Measurements from ENCODE around the gene ABCA3. TPM values are rescaled to one million over a fixed set of nuclear protein-coding genes. Genes with fewer than 3 reads are reported as not detected.

Gene ABCA3
- total RNA-seq, 4 donors from 2014 or later, result 7.5 to 27.5 (median 12.3) TPM

DNA sequence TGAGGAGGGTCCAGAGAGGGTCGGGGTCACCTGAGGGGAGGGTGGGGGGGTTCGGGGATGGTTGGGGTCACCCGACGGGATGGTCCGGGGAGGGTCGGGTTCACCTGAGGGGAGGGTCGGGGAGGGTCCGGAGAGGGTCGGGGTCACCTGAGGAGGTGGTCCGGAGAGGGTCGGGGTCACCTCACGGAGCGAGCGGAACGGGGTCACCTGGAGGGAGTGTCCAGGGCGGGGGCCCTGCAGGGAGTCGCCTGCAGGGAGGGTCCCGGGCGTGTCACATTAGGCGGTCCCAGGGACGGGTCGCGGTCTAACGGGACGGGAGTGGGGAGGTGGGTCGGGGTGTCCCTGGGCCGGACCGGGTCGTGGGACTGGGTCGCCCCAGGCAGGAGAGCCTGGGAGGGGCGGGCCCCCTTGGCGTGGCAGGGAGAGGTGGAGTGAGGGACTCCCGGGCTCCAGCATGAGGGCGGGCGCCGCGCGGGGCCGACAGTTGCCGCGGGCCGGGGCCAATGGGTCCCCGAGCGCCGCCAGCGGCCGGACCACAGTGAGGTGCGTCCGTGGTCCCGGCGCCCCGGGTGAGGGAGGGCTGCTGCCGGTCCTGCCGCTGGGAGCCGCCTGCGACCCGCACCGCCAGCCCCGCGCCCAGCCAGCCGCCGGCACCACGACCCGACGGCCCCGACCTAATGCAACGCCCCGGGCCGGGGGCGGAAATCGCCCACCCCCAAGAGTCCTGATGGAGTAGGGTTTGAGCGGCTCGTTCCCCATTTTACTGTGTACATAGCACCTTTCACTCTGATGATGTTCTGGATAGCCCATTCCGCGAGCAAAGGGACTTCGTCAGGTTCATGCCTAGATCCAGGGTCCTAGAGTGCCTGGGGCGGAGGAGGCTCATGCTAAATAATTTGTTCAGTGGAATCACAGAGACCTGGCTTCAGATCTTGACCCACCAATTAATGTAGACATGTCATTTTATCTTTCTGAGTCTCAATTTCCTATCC is 1.2 kb upstream of the ABCA3 start:
- Histone ChIP-seq H3K4me3 (peak overlapping the region in 1 of 2 donors; percentile 87), H3K36me3 (no peaks in the 10 kb centered on the region), H3K27ac (peak overlapping the region in 3 of 4 donors; percentile 73 to 75 (median 73)), H3K27me3 (no peaks in the 10 kb centered on the region), H3K4me1 (peaks cover 0 to 35% (median 3%) of the 10 kb centered on the region in 3 donors), H3K9me3 (no peaks in the 10 kb centered on the region)
- TF ChIP-seq POLR2A (IDR thresholded peaks at IDR 0.05), result no peak
- TF ChIP-seq, protein P1, sequence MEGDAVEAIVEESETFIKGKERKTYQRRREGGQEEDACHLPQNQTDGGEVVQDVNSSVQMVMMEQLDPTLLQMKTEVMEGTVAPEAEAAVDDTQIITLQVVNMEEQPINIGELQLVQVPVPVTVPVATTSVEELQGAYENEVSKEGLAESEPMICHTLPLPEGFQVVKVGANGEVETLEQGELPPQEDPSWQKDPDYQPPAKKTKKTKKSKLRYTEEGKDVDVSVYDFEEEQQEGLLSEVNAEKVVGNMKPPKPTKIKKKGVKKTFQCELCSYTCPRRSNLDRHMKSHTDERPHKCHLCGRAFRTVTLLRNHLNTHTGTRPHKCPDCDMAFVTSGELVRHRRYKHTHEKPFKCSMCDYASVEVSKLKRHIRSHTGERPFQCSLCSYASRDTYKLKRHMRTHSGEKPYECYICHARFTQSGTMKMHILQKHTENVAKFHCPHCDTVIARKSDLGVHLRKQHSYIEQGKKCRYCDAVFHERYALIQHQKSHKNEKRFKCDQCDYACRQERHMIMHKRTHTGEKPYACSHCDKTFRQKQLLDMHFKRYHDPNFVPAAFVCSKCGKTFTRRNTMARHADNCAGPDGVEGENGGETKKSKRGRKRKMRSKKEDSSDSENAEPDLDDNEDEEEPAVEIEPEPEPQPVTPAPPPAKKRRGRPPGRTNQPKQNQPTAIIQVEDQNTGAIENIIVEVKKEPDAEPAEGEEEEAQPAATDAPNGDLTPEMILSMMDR (IDR thresholded peaks at IDR 0.05), result peak in 1 of 4 experiments; percentile 10
- 28 to 63% methylated on average over 1 to 7 of the region's 77 CpGs for WGBS, 2 donors (ENCODE audit: low coverage in 1 of 2)
- ATAC-seq, result no peak

DNA sequence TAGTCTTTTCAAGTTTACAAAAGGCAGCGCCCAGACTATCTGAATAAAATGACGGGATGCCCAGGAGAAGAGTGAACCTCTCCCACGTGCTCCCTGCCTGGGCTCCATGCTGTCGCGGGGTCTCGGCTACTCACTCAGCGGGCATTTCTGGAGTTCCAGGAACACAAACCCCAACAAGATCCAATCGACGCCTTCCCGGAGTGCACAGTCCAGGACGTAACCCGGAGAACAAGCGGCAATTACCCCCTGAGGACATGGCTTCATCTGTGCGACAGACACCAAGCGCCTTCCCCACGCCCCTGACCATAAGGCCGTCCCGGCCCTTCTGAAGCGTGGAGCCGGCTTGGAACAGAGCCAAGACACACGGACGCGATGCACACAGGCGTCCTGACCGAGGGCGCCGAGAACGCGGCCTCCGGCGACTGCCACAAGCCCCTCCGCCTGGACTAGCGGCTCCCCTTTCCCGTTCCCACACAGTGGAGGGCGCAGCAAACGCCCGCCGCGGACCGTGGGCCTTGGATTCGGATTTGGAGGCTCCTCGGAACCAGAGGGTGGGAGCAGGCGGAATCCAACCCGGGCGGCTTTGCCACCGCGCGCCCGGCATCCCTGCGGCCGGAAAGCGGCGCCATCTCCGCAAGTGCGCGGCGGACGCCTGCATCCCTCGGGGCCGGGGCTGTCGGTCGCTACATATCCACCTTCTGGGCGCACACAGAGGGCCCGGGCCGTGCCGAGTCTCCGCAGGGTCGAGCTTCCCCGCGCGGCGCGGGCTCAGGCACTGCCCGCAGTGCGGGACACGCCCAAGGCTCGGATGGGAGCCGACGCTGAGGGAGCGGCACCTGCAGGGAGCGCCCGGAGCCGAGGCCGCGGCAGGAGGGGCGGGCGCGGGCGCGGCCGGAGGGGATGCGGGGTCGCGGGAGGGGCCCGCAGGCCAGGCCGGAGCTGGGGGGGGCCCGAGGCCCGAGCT is 725 bp downstream of the ABCA3 start:
- peaks cover 0 to 35% (median 3%) of the 10 kb centered on the region in 3 donors for H3K4me1 ChIP-seq
- peak overlapping the region; percentile 50 to 87 for H3K4me3 ChIP-seq
- TF ChIP-seq EP300 (IDR thresholded peaks at IDR 0.05) (no peak), POLR2AphosphoS5 (IDR thresholded peaks at IDR 0.05) (no peak), POLR2A (IDR thresholded peaks at IDR 0.05) (no peak)
- TF ChIP-seq, protein P1 (IDR thresholded peaks at IDR 0.05), result peak in 1 of 4 experiments; percentile 22
- WGBS, 2 donors (ENCODE audit: low coverage in 1 of 2), result 32 to 41% methylated on average over 5 to 6 of the region's 98 CpGs
- no peaks in the 10 kb centered on the region for H3K27me3 ChIP-seq
- peak overlapping the region in 3 of 4 donors; percentile 44 to 75 (median 73) for H3K27ac ChIP-seq
- H3K9me3 ChIP-seq, result no peaks in the 10 kb centered on the region
- no peaks in the 10 kb centered on the region for H3K36me3 ChIP-seq
- ATAC-seq, result peak; percentile 50

GRCh38 chr16:2337431-2338296 is 2.9 kb downstream of the ABCA3 start:
- Histone ChIP-seq H3K4me3 (no peak overlapping the region), H3K27me3 (no peaks in the 10 kb centered on the region), H3K27ac (no peak overlapping the region), H3K36me3 (no peaks in the 10 kb centered on the region), H3K9me3 (no peaks in the 10 kb centered on the region), H3K4me1 (peaks cover 0 to 35% (median 3%) of the 10 kb centered on the region in 3 donors)
- TF ChIP-seq POLR2AphosphoS5 (IDR thresholded peaks at IDR 0.05) (no peak), EP300 (IDR thresholded peaks at IDR 0.05) (no peak), POLR2A (IDR thresholded peaks at IDR 0.05) (no peak)
- TF ChIP-seq, protein P1 (IDR thresholded peaks at IDR 0.05), result no peak
- no peak for ATAC-seq
- WGBS, 2 donors (ENCODE audit: low coverage in 1 of 2), result 86 to 90% methylated on average over 4 to 7 of the region's 15 CpGs

DNA sequence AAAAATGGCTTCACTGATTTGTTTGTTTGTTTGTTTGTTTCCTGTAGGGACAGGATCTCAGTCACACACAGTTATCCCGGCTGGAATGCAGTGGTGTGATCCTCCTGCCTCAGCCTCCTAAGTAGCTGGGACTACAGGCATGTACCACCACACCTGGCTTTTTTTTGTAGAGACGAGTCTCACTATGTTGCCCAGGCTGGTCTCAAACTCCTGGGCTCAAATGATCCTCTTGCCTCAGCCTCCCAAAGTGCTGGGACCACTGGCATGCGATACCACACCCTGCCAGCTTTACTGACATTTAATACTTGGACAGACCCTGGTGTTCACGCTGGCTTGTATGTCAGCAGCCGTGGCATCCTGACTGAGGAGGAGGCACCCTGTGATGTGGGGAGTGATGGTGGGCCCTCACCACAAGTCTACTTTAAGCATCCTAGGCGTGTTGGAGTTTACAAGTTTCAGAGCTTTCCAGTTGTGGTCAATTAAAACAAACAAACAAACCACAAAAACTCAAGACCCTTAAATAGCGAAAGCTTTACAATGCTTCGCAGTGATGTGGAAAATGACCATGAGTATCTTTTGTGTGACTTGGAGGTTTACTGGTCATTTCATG is 5.1 kb downstream of the ABCA3 start:
- 81 to 91% methylated on average over 5 to 6 of the region's 8 CpGs for WGBS, 2 donors (ENCODE audit: low coverage in 1 of 2)

More for the DNA sequence above, 5.1 kb downstream of the ABCA3 start:
- H3K9me3 ChIP-seq, result no peaks in the 10 kb centered on the region
- H3K4me1 ChIP-seq, result peaks cover 0 to 19% (median 0%) of the 10 kb centered on the region in 3 donors
- TF ChIP-seq, protein P1 (IDR thresholded peaks at IDR 0.05), result no peak
- TF ChIP-seq POLR2AphosphoS5 (IDR thresholded peaks at IDR 0.05) (no peak), POLR2A (IDR thresholded peaks at IDR 0.05) (no peak), EP300 (IDR thresholded peaks at IDR 0.05) (no peak)
- H3K4me3 ChIP-seq, result no peak overlapping the region
- H3K27me3 ChIP-seq, result no peaks in the 10 kb centered on the region
- no peaks in the 10 kb centered on the region for H3K36me3 ChIP-seq
- no peak for ATAC-seq
- H3K27ac ChIP-seq, result no peak overlapping the region

Data from gastroesophageal sphincter (tissue), 4 donors.